Stimulated activated effector memory CD8-positive, alpha-beta T cell treated with anti-CD3 and anti-CD28 coated beads, Interleukin-12 subunit alpha, Interleukin-12 subunit beta, amount 100 ng/mL, for 72 hours (primary cell): ENCODE results near the gene RALGDS.
"Not testable (repeated sequence)": the region's sequence is repeated elsewhere in the genome, so short reads cannot be mapped to it uniquely, and the experiment has no call there.

Source experiments
- ATAC-seq: fragments of 150-1000 bp; cut with Tn5 transposase; 2 replicates; pipeline ENCODE4 v1.10.0; 2021
- DNase-seq, 2 donors: peaks; one replicate each; pipeline ENCODE4 v3.0.0; 2021 to 2022; ENCODE audit warnings: low spot score in 2 of 2
- H3K27ac Mint-ChIP-seq: one replicate; pipeline ENCODE4 v1.8.0; 2022; ENCODE audit warnings: mild to moderate bottlenecking, mixed read lengths
- H3K36me3 Mint-ChIP-seq: one replicate; pipeline ENCODE4 v1.8.0; 2022; ENCODE audit warnings: mild to moderate bottlenecking, mixed read lengths
- H3K4me1 Mint-ChIP-seq: one replicate; pipeline ENCODE4 v1.8.0; 2022; ENCODE audit warnings: mixed read lengths
- H3K4me3 Mint-ChIP-seq: one replicate; pipeline ENCODE4 v1.8.0; 2022; ENCODE audit warnings: mild to moderate bottlenecking, mixed read lengths
- H3K9me3 Mint-ChIP-seq: one replicate; pipeline ENCODE4 v1.8.0; 2022; ENCODE audit warnings: mixed read lengths

RALGDS gene

DNA sequence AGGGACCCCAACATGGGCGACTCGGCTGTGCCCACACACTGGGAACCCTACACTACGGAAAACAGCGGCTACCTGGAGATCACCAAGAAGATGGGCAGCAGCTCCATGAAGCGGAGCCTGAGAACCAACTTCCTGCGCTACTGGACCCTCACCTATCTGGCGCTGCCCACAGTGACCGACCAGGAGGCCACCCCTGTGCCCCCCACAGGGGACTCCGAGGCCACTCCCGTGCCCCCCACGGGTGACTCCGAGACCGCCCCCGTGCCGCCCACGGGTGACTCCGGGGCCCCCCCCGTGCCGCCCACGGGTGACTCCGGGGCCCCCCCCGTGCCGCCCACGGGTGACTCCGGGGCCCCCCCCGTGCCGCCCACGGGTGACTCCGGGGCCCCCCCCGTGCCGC lies 50.1 kb downstream of the RALGDS start:
- DNase-seq, ATAC-seq, H3K27ac Mint-ChIP-seq, H3K4me3 Mint-ChIP-seq, H3K4me1 Mint-ChIP-seq, H3K9me3 Mint-ChIP-seq: not testable (repeated sequence)
- H3K36me3 Mint-ChIP-seq = peaks cover 12% of the 10 kb centered on the region

DNA sequence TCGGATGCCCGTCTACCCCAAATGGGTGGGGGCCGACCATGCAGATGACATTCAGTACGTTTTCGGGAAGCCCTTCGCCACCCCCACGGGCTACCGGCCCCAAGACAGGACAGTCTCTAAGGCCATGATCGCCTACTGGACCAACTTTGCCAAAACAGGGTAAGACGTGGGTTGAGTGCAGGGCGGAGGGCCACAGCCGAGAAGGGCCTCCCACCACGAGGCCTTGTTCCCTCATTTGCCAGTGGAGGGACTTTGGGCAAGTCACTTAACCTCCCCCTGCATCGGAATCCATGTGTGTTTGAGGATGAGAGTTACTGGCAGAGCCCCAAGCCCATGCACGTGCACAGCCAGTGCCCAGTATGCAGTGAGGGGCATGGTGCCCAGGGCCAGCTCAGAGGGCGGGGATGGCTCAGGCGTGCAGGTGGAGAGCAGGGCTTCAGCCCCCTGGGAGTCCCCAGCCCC lies 50.5 kb downstream of the RALGDS start:
- H3K36me3 Mint-ChIP-seq = peaks cover 12% of the 10 kb centered on the region
- not testable (repeated sequence) for DNase-seq, H3K27ac Mint-ChIP-seq, H3K4me3 Mint-ChIP-seq, H3K9me3 Mint-ChIP-seq, H3K4me1 Mint-ChIP-seq
- peak; percentile 31 for ATAC-seq

- H3K4me1 Mint-ChIP-seq, H3K27ac Mint-ChIP-seq, H3K4me3 Mint-ChIP-seq, DNase-seq, ATAC-seq, H3K9me3 Mint-ChIP-seq: not testable (repeated sequence)
- H3K36me3 Mint-ChIP-seq = peaks cover 12% of the 10 kb centered on the region
Measured at GRCh38 chr9:133068431-133068830, 52.6 kb downstream of the RALGDS start.

- Mint-ChIP-seq H3K27ac (no peak overlapping the region), H3K4me3 (no peak overlapping the region), H3K36me3 (peaks cover 12% of the 10 kb centered on the region), H3K9me3 (no peaks in the 10 kb centered on the region), H3K4me1 (no peaks in the 10 kb centered on the region)
- DNase-seq = no peak
- ATAC-seq = no peak
Measured at GRCh38 chr9:133067813-133068212, 53.2 kb downstream of the RALGDS start.

- no peak for DNase-seq
- no peak for ATAC-seq
- Mint-ChIP-seq H3K36me3 (peaks cover 12% of the 10 kb centered on the region), H3K9me3 (no peaks in the 10 kb centered on the region), H3K27ac (no peak overlapping the region), H3K4me1 (no peaks in the 10 kb centered on the region), H3K4me3 (no peak overlapping the region)
Measured at GRCh38 chr9:133067006-133067405, 54.0 kb downstream of the RALGDS start.

DNA sequence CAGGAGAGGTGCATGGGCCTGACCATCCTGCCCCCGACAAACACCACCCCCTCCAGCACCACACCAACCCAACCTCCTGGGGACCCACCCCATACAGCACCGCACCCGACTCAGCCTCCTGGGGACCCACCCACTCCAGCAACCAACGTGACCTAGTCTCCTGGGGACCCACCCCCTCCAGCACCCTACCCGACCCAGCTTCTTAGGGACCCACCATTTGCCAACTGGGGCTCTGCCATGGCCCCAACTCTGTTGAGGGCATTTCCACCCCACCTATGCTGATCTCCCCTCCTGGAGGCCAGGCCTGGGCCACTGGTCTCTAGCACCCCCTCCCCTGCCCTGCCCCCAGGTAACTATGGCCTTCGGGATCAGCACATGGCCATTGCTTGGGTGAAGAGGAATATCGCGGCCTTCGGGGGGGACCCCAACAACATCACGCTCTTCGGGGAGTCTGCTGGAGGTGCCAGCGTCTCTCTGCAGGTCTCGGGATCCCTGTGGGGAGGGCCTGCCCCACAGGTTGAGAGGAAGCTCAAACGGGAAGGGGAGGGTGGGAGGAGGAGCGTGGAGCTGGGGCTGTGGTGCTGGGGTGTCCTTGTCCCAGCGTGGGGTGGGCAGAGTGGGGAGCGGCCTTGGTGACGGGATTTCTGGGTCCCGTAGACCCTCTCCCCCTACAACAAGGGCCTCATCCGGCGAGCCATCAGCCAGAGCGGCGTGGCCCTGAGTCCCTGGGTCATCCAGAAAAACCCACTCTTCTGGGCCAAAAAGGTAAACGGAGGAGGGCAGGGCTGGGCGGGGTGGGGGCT lies 54.7 kb downstream of the RALGDS start:
- peaks cover 7% of the 10 kb centered on the region for H3K36me3 Mint-ChIP-seq
- peaks cover 1% of the 10 kb centered on the region for H3K4me1 Mint-ChIP-seq
- H3K9me3 Mint-ChIP-seq = no peaks in the 10 kb centered on the region
- ATAC-seq (no peak), DNase-seq (no peak)
- H3K27ac Mint-ChIP-seq = no peak overlapping the region
- no peak overlapping the region for H3K4me3 Mint-ChIP-seq

GRCh38 chr9:133065070-133065388 lies 56.0 kb downstream of the RALGDS start:
- Mint-ChIP-seq H3K4me1 (peaks cover 8% of the 10 kb centered on the region), H3K4me3 (no peak overlapping the region), H3K27ac (no peak overlapping the region), H3K9me3 (no peaks in the 10 kb centered on the region), H3K36me3 (no peaks in the 10 kb centered on the region)
- no peak for DNase-seq
- no peak for ATAC-seq

DNA sequence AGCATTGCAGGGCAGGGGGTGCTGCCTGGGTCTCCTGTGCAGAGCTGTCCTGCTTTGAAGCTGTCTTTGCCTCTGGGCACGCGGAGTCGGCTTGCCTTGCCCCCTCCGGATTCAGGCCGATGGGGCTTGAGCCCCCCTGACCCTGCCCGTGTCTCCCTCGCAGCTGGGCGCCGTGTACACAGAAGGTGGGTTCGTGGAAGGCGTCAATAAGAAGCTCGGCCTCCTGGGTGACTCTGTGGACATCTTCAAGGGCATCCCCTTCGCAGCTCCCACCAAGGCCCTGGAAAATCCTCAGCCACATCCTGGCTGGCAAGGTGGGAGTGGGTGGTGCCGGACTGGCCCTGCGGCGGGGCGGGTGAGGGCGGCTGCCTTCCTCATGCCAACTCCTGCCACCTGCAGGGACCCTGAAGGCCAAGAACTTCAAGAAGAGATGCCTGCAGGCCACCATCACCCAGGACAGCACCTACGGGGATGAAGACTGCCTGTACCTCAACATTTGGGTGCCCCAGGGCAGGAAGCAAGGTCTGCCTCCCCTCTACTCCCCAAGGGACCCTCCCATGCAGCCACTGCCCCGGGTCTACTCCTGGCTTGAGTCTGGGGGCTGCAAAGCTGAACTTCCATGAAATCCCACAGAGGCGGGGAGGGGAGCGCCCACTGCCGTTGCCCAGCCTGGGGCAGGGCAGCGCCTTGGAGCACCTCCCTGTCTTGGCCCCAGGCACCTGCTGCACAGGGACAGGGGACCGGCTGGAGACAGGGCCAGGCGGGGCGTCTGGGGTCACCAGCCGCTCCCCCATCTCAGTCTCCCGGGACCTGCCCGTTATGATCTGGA lies 56.6 kb downstream of the RALGDS start:
- Mint-ChIP-seq H3K4me1 (peaks cover 13% of the 10 kb centered on the region), H3K9me3 (no peaks in the 10 kb centered on the region), H3K4me3 (no peak overlapping the region), H3K36me3 (no peaks in the 10 kb centered on the region), H3K27ac (no peak overlapping the region)
- no peak for DNase-seq
- ATAC-seq = no peak

- H3K4me1 Mint-ChIP-seq = peaks cover 20% of the 10 kb centered on the region
- H3K36me3 Mint-ChIP-seq = peaks cover 6% of the 10 kb centered on the region
- no peaks in the 10 kb centered on the region for H3K9me3 Mint-ChIP-seq
- peak overlapping the region; percentile 12 for H3K27ac Mint-ChIP-seq
- no peak for ATAC-seq
- no peak for DNase-seq
- H3K4me3 Mint-ChIP-seq = no peak overlapping the region
Measured at GRCh38 chr9:133063500-133064231, 57.4 kb downstream of the RALGDS start.

DNA sequence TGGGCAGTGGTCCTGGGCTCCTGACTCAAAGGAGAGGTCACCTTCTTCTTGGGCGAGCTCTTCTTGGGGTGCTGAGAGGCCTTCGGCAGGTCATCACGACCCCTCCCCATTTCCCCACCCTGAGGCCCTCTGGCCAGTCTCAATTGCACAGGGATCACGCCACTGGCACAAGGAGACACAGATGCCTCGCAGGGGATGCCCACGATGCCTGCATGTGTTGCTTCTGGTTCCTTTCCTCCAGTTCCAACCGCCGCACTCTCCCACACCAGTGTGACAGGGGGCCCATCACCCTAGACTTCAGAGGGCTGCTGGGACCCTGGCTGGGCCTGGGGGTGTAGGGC lies 57.9 kb downstream of the RALGDS start:
- Mint-ChIP-seq H3K4me3 (no peak overlapping the region), H3K36me3 (peaks cover 8% of the 10 kb centered on the region), H3K9me3 (no peaks in the 10 kb centered on the region), H3K27ac (peak overlapping the region; percentile 12), H3K4me1 (peaks cover 26% of the 10 kb centered on the region)
- ATAC-seq (no peak), DNase-seq (no peak)

DNA sequence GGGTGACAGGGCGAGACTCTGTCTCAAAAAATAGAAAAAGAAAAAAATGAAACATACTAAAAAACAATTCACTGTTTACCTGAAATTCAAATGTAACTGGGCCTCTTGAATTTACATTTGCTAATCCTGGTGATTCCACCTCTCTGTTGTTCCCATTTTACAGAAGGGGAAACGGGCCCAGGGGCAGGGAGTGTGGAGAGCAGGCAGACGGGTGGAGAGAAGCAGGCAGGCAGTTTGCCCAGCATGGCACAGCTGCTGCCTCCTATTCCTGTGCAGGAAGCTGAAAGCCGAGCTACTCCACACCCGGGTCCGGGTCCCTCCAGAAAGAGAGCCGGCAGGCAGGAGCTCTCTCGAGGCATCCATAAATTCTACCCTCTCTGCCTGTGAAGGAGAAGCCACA lies 58.5 kb downstream of the RALGDS start:
- H3K4me1 Mint-ChIP-seq = peaks cover 31% of the 10 kb centered on the region
- not testable (repeated sequence) for H3K36me3 Mint-ChIP-seq, H3K27ac Mint-ChIP-seq, H3K4me3 Mint-ChIP-seq, ATAC-seq, DNase-seq, H3K9me3 Mint-ChIP-seq

- not testable (repeated sequence) for H3K36me3 Mint-ChIP-seq, ATAC-seq, H3K9me3 Mint-ChIP-seq, H3K27ac Mint-ChIP-seq, H3K4me3 Mint-ChIP-seq, DNase-seq
- peaks cover 34% of the 10 kb centered on the region for H3K4me1 Mint-ChIP-seq
Measured at GRCh38 chr9:133061764-133062145, 59.3 kb downstream of the RALGDS start, which contains the start of gene CEL. TSS of gene CEL (plus strand) at chr9:133061981. CDS start at chr9:133062003, 22 bp downstream.

GRCh38 chr9:133061019-133061763 lies 59.8 kb downstream of the RALGDS start:
- DNase-seq, H3K4me3 Mint-ChIP-seq, H3K27ac Mint-ChIP-seq, H3K9me3 Mint-ChIP-seq, ATAC-seq: not testable (repeated sequence)
- Mint-ChIP-seq H3K4me1 (peaks cover 34% of the 10 kb centered on the region), H3K36me3 (peaks cover 14% of the 10 kb centered on the region)

DNA sequence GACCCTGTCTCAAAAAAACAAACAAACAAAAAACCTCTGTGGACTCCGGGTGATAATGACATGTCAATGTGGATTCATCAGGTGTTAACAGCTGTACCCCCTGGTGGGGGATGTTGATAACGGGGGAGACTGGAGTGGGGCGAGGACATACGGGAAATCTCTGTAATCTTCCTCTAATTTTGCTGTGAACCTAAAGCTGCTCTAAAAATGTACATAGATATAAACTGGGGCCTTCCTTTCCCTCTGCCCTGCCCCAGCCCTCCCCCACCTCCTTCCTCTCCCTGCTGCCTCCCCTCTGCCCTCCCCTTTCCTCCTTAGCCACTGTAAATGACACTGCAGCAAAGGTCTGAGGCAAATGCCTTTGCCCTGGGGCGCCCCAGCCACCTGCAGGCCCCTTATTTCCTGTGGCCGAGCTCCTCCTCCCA lies 60.6 kb downstream of the RALGDS start:
- no peak for ATAC-seq
- peaks cover 34% of the 10 kb centered on the region for H3K4me1 Mint-ChIP-seq

GRCh38 chr9:133059623-133060022 lies 61.4 kb downstream of the RALGDS start:
- peak overlapping the region; percentile 77 for H3K27ac Mint-ChIP-seq
- H3K36me3 Mint-ChIP-seq = peaks cover 28% of the 10 kb centered on the region
- ATAC-seq (no peak), DNase-seq (no peak)
- no peak overlapping the region for H3K4me3 Mint-ChIP-seq
- H3K4me1 Mint-ChIP-seq = peaks cover 34% of the 10 kb centered on the region
- no peaks in the 10 kb centered on the region for H3K9me3 Mint-ChIP-seq

More for the DNA sequence above, 60.6 kb downstream of the RALGDS start:
- no peak for DNase-seq
- H3K27ac Mint-ChIP-seq = peak overlapping the region; percentile 77
- H3K36me3 Mint-ChIP-seq = peaks cover 20% of the 10 kb centered on the region
- H3K4me3 Mint-ChIP-seq = no peak overlapping the region
- no peaks in the 10 kb centered on the region for H3K9me3 Mint-ChIP-seq
